K562 (cell line): ENCODE measurements around the gene CUX1. TPM values are rescaled to one million over a fixed set of nuclear protein-coding genes. Genes with fewer than 3 reads are reported as not detected.

Experiments used
- ATAC-seq: fragments of 200-7000 bp; cut with Tn5 transposase; 3 replicates; pipeline ENCODE4 v1.9.1; 2020; ENCODE audit warnings: moderate library complexity
- BruUV-seq: library from RNA; stranded (reverse); fragments of 400-500 nt; replicated peaks from 2 replicates; lab custom pipeline; 2021; lab: Mats Ljungman, UMichigan
- CTCF ChIA-PET: fragments of 300-600 bp; formaldehyde crosslinking; extraction: SDS; loops from one replicate; lab custom pipeline; 2021; ENCODE audit warnings: low intra/inter-chr PET ratio; lab: Yijun Ruan, JAX
- POLR2A ChIA-PET: fragments of 300-600, 350-650 bp; sonication (Branson Sonifier 250); formaldehyde crosslinking; extraction: SDS; loops from one replicate; lab custom pipeline; 2021; ENCODE audit warnings: antibody characterized with exemption, inconsistent platforms; lab: Yijun Ruan, JAX
- DNase-seq, 4 experiments: peaks; one replicate each; pipeline versions ENCODE4 v3.0.0 to v3.0.0-alpha.2; 2011 to 2018; ENCODE audit warnings: low spot score in 3 of 4, mixed read lengths in 3 of 4; ENCODE audit errors: extremely low read depth in 1 of 4
- FAIRE-seq: peaks from 2 replicates; lab custom pipeline; 2011; peaks lifted over from hg19 to GRCh38; lab: Jason Lieb, UNC
- H2AFZ ChIP-seq: 2 replicates; pipeline ENCODE4 v1.6.0; 2011; ENCODE audit warnings: low read depth, low read length, control low read depth, inconsistent platforms
- H3K27ac ChIP-seq: fragments of 200-600 bp; 3 replicates; pipeline ENCODE4 v1.8.0; 2011; ENCODE audit warnings: low read depth, mild to moderate bottlenecking, control low read depth, inconsistent platforms, low read length, moderate library complexity, mixed read lengths; ENCODE audit errors: extremely low read depth
- H3K27me3 ChIP-seq, 2 experiments: fragments of 300-600 bp in 1 of 2; 2 replicates in 1 of 2; 3 replicates in 1 of 2; pipeline versions ENCODE4 v1.6.0 to v1.8.0; 2011; ENCODE audit warnings: inconsistent platforms in 2 of 2, low read length in 2 of 2, mild to moderate bottlenecking in 1 of 2, mixed read lengths in 1 of 2, moderate library complexity in 1 of 2; ENCODE audit not compliant: control insufficient read depth in 2 of 2, insufficient read depth in 2 of 2
- H3K36me3 ChIP-seq: fragments of 300-600 bp; 3 replicates; pipeline ENCODE4 v1.8.0; 2011; ENCODE audit warnings: mild to moderate bottlenecking, low read length, inconsistent platforms; ENCODE audit not compliant: control insufficient read depth, insufficient read depth
- H3K4me1 ChIP-seq, 2 experiments: fragments of 200-600 bp in 1 of 2; replicated peaks in 1 of 2; 2 replicates in 1 of 2; 3 replicates in 1 of 2; pipeline versions ENCODE4 v1.5.1 to v1.8.0; 2011; ENCODE audit warnings: inconsistent platforms in 2 of 2, low read length in 2 of 2, mild to moderate bottlenecking in 1 of 2, mixed read lengths in 1 of 2, moderate library complexity in 1 of 2; ENCODE audit not compliant: control insufficient read depth in 2 of 2, insufficient read depth in 2 of 2
- H3K4me2 ChIP-seq: 2 replicates; pipeline ENCODE4 v1.6.1; 2011; ENCODE audit warnings: low read length, control low read depth, inconsistent platforms, mixed read lengths; ENCODE audit not compliant: insufficient read depth
- H3K4me3 ChIP-seq: fragments of 200-600 bp; sonication (generic), shearing (Covaris generic); 2 replicates; pipeline ENCODE4 v1.5.1; 2016; ENCODE audit warnings: control low read depth, inconsistent platforms
- H3K79me2 ChIP-seq: fragments of 200-600 bp; 3 replicates; pipeline ENCODE4 v1.8.0; 2011; ENCODE audit warnings: low read length, inconsistent platforms; ENCODE audit not compliant: control insufficient read depth, insufficient read depth
- H3K9ac ChIP-seq, 2 experiments: 2 replicates each; pipeline versions ENCODE4 v1.6.0 to v1.6.1; 2011; ENCODE audit warnings: low read depth in 2 of 2, low read length in 2 of 2, control low read depth in 1 of 2, inconsistent platforms in 1 of 2, mild to moderate bottlenecking in 1 of 2, mixed read lengths in 1 of 2; ENCODE audit not compliant: insufficient read depth in 1 of 2
- H3K9me1 ChIP-seq: one replicate; pipeline ENCODE4 v1.6.0; 2011; ENCODE audit warnings: inconsistent platforms, mild to moderate bottlenecking, low read length, moderate library complexity; ENCODE audit not compliant: control insufficient read depth, insufficient read depth
- H3K9me3 ChIP-seq: replicated peaks from 2 replicates; pipeline ENCODE4 v1.5.1; 2011; ENCODE audit warnings: low read depth, low read length, inconsistent platforms; ENCODE audit not compliant: control insufficient read depth, insufficient read depth
- H4K20me1 ChIP-seq: replicated peaks from 2 replicates; pipeline ENCODE4 v1.6.1; 2011; ENCODE audit warnings: low read length, inconsistent platforms, mixed read lengths; ENCODE audit not compliant: control insufficient read depth, insufficient read depth
- BRCA1 ChIP-seq, 2 experiments: fragments of 450-650 bp in 1 of 2; sonication (generic) in 1 of 2; formaldehyde crosslinking in 1 of 2; IDR thresholded peaks; 2 replicates each; pipeline versions ENCODE4 v1.5.0 to v1.6.1; 2017 to 2020; ENCODE audit warnings: mild to moderate bottlenecking in 1 of 2, missing genetic modification reagents in 1 of 2
- BRD9 ChIP-seq: fragments of 450-650 bp; IDR thresholded peaks from 2 replicates; pipeline ENCODE4 v1.6.1; 2018; ENCODE audit warnings: low read depth; ENCODE audit not compliant: partially characterized antibody
- CBFA2T3 ChIP-seq: fragments of 450-650 bp; IDR thresholded peaks from 2 replicates; pipeline ENCODE4 v1.6.1; 2017
- IFI16 ChIP-seq: fragments of 250-450 bp; sonication (Bioruptor Pico); IDR thresholded peaks from 2 replicates; pipeline ENCODE4 v2.1.2; 2022; ENCODE audit warnings: mild to moderate bottlenecking, inconsistent platforms
- LCOR ChIP-seq: sonication (generic); formaldehyde crosslinking; IDR thresholded peaks from 2 replicates; pipeline ENCODE4 v1.8.0; 2022; ENCODE audit warnings: mild to moderate bottlenecking, missing genetic modification reagents
- MAZ ChIP-seq, 2 experiments: fragments of 450-650 bp in 1 of 2; sonication (generic) in 1 of 2; formaldehyde crosslinking; IDR thresholded peaks in 1 of 2; conservative IDR thresholded peaks in 1 of 2; 2 replicates each; pipeline versions ENCODE4 v1.4.0 to v1.5.0; 2020; ENCODE audit warnings: mild to moderate bottlenecking in 1 of 2, missing genetic modification reagents in 1 of 2
- NFATC3 ChIP-seq: fragments of 450-650 bp; IDR thresholded peaks from 2 replicates; pipeline ENCODE4 v1.6.1; 2017; ENCODE audit warnings: mild to moderate bottlenecking
- NFE2 ChIP-seq: IDR thresholded peaks from 2 replicates; pipeline ENCODE4 v1.6.1; 2014; ENCODE audit warnings: antibody characterized with exemption, low read depth
- NFXL1 ChIP-seq: fragments of 450-650 bp; formaldehyde crosslinking; IDR thresholded peaks from 2 replicates; pipeline ENCODE4 v1.4.0; 2021; ENCODE audit warnings: mild to moderate bottlenecking
- PHF20 ChIP-seq: fragments of 450-650 bp; IDR thresholded peaks from 2 replicates; pipeline ENCODE4 v1.6.1; 2018; ENCODE audit not compliant: partially characterized antibody
- RBBP5 ChIP-seq: fragments of 200-600 bp; sonication (generic); IDR thresholded peaks from 2 replicates; pipeline ENCODE4 v1.6.1; 2012; ENCODE audit warnings: borderline replicate concordance, mild to moderate bottlenecking, low read length, control low read depth, inconsistent platforms; ENCODE audit not compliant: insufficient read depth, poor library complexity, severe bottlenecking
- SAFB ChIP-seq: fragments of 200-400 bp; formaldehyde crosslinking; IDR thresholded peaks from 2 replicates; pipeline ENCODE4 v1.6.1; 2017; ENCODE audit warnings: low read depth, low read length, borderline replicate concordance
- TCF7 ChIP-seq: sonication (generic); IDR thresholded peaks from 2 replicates; pipeline ENCODE4 v1.6.1; 2016; ENCODE audit warnings: antibody characterized with exemption, borderline replicate concordance
- U2AF1 ChIP-seq: fragments of 200-400 bp; formaldehyde crosslinking; optimal IDR thresholded peaks from 2 replicates; pipeline ENCODE3; 2017; ENCODE audit warnings: mild to moderate bottlenecking, low read depth, low read length, moderate library complexity
- VEZF1 ChIP-seq: fragments of 200-800 bp; sonication (Bioruptor generic); IDR thresholded peaks from 2 replicates; pipeline ENCODE4 v1.6.1; 2017; ENCODE audit warnings: missing genetic modification characterization, missing compliant biosample characterization
- ZNF263 ChIP-seq: sonication (generic); formaldehyde crosslinking; IDR thresholded peaks from 2 replicates; pipeline ENCODE4 v1.8.0; 2022; ENCODE audit warnings: mild to moderate bottlenecking, missing genetic modification reagents, borderline replicate concordance
- ZNF445 ChIP-seq: fragments of 250-450 bp; sonication (Bioruptor Pico); IDR thresholded peaks from 2 replicates; pipeline ENCODE4 v1.4.0; 2020; ENCODE audit warnings: low read depth, mild to moderate bottlenecking, moderate library complexity
- ZNF740 ChIP-seq, 3 experiments: fragments of 200-800 bp in 1 of 3; sonication (Bioruptor generic) in 1 of 3; sonication (generic) in 1 of 3; formaldehyde crosslinking in 1 of 3; IDR thresholded peaks; 2 replicates each; pipeline versions ENCODE4 v1.6.1 to v1.8.0; 2016 to 2022; ENCODE audit warnings: mild to moderate bottlenecking in 2 of 3, missing compliant biosample characterization in 2 of 3, missing genetic modification characterization in 2 of 3, missing genetic modification reagents in 1 of 3
- ZNF77 ChIP-seq: fragments of 250-450 bp; sonication (Bioruptor Pico); IDR thresholded peaks from 2 replicates; pipeline ENCODE4 v1.5.0; 2020
- WGBS: fragments of 100-300 bp; shearing (Covaris generic); methylation state at CpG from one replicate; pipeline ENCODE4 v1.1.6; 2016; ENCODE audit warnings: low coverage, mixed read lengths; ENCODE audit not compliant: insufficient coverage; ENCODE audit errors: missing lambda C conversion rate; 5-methylcytosine and 5-hydroxymethylcytosine counted together
- in situ Hi-C: fragments of 300-500 bp; cut with MboI; formaldehyde crosslinking; loops from 4 replicates; pipeline ENCODE4 v1.15.0; 2018; ENCODE audit warnings: inconsistent platforms, mixed read lengths
- intact Hi-C: fragments of 100-400 bp; cut with micrococcal nuclease; formaldehyde crosslinking; loops from 2 replicates; pipeline ENCODE4 v1.14.2; 2022
- polyA plus RNA-seq, 8 experiments: library from polyadenylated mRNA; depleted of rRNA in 4 of 8; stranded (reverse) in 5 of 8; unstranded in 3 of 8; fragments of >200 nt; fragmentation: Nextera tagmentation in 2 of 8; fragmentation: Illumina TruSeq in 1 of 8; extraction: Ambion mirVana in 2 of 8; extraction: Trizol in 1 of 8; gene quantifications; 2 replicates each; pipeline versions ENCODE4 v1.2.1 to v1.2.3, GENCODE V29; 2011 to 2014; ENCODE audit warnings: inconsistent platforms in 1 of 8, missing spikeins in 1 of 8
- total RNA-seq, 7 experiments: library from RNA; depleted of rRNA in 6 of 7; stranded (reverse); fragments of >200 nt in 6 of 7; fragmentation: Illumina TruSeq in 2 of 7; extraction: Trizol in 2 of 7; gene quantifications; 2 replicates each; pipeline versions ENCODE4 v1.2.1 to v1.2.3, GENCODE V29; 2011 to 2021; ENCODE audit warnings: low replicate concordance in 1 of 7

The CUX1 gene
- total and polyA plus RNA-seq, 9 of the 15 experiments (the other 6 are each of a cell fraction or from before 2014, with no cell fraction given), result 3.6 to 55.3 (median 25.2) TPM

- no TSS peak for BruUV-seq
- no peak for ATAC-seq
- DNase-seq, result peak in 2 of 4 experiments; percentile 68 to 71
- TF ChIP-seq IFI16 (CRISPR knock-in tag) (no peak), ZNF77 (CRISPR knock-in tag) (no peak), ZNF740 (CRISPR knock-in tag; IDR thresholded peaks at IDR 0.05) (0 out of 2 replicates have a peak, but pooled peaks have one; percentile 20), ZNF740 (tag; IDR thresholded peaks at IDR 0.05) (no peak), MAZ (CRISPR knock-in tag; conservative IDR thresholded peaks at IDR 0.05 in 1 of 2, IDR thresholded peaks at IDR 0.05 in 1 of 2) (peak in 1 of 2 experiments; percentile 41; a peak in 1 of 4 replicates), NFE2 (no peak), BRD9 (no peak), U2AF1 (no peak), VEZF1 (CRISPR knock-in tag) (no peak), BRCA1 (IDR thresholded peaks at IDR 0.05) (no peak), BRCA1 (CRISPR knock-in tag; IDR thresholded peaks at IDR 0.05) (0 out of 2 replicates have a peak, but pooled peaks have one; percentile 65), LCOR (0 out of 2 replicates have a peak, but pooled peaks have one; percentile 24), TCF7 (no peak), ZNF445 (CRISPR knock-in tag) (no peak), ZNF263 (CRISPR knock-in tag) (peak; percentile 82), SAFB (peak; percentile 69; the same call in 1 of the 2 replicates), NFATC3 (no peak), NFXL1 (CRISPR knock-in tag) (no peak), CBFA2T3 (no peak), RBBP5 (no peak), PHF20 (no peak)
Observed at GRCh38 chr7:102287111-102287980, 469.9 kb downstream of the CUX1 start.

More at GRCh38 chr7:102287111-102287980, 469.9 kb downstream of the CUX1 start:
- intact Hi-C loops, result no loop called here
- peak overlapping the region; percentile 32 to 92; a peak in 3 of 4 replicates for H3K9ac ChIP-seq
- H3K79me2 ChIP-seq, result no peaks in the 10 kb centered on the region
- peaks cover 10 to 48% of the 10 kb centered on the region in 2 experiments; a peak in 4 of 5 replicates for H3K4me1 ChIP-seq
- WGBS, result 3% methylated on average over 51 of the region's 69 CpGs
- peak overlapping the region; percentile 74; the same call in 1 of the 2 replicates for H3K4me2 ChIP-seq
- in situ Hi-C loops, result loop anchor here (5.0 kb wide), 1 partner anchor 35 kb away; no protein-coding TSS in a partner anchor
- H2AFZ ChIP-seq, result peak overlapping the region; percentile 84
- no peak for FAIRE-seq
- H3K27me3 ChIP-seq, result peaks cover 20 to 54% of the 10 kb centered on the region in 2 experiments; a peak in 4 of 5 replicates
- no peaks in the 10 kb centered on the region for H3K9me3 ChIP-seq
- POLR2A ChIA-PET, result interaction anchor here (0.7 to 1.0 kb wide), 3 partner anchors 10 to 177 kb away, joined by 3 to 5 read pairs (median 3); no protein-coding TSS in a partner anchor
- H3K9me1 ChIP-seq, result no peaks in the 10 kb centered on the region
- peaks cover 34% of the 10 kb centered on the region for H4K20me1 ChIP-seq
- peak overlapping the region; percentile 50 for H3K4me3 ChIP-seq
- CTCF ChIA-PET, result no interaction called here
- H3K36me3 ChIP-seq, result no peaks in the 10 kb centered on the region
- no peak overlapping the region for H3K27ac ChIP-seq
